GM18858 (cell line): Measurements from ENCODE around the gene GDF10.

Experiments used
- ATAC-seq: cut with Tn5 transposase; IDR thresholded peaks from one replicate; pipeline ENCODE4 v1.9.1; 2021; ENCODE audit not compliant: unreplicated experiment

The GDF10 gene

GRCh38 chr10:47290338-47290737, 9.7 kb upstream of the GDF10 start:
- no peak for ATAC-seq

DNA sequence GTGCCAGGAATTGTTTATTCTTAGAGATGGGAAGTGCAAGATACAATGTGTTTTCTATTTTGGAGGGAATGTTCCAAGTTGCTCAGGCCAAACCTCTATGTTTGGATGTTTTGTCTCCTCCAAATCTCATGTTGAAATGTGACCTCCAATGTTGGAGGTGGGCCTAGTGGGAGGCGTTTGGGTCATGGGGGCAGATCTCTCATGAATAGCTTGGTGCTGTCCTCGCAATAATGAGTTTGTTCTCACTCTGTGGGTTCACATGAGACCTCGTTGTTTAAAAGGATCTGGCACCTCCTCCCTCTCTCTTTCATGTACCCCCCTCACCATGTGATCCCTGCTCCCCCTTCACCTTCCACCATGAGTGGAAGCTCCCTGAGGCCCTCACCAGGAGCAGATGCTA, 8.3 kb upstream of the GDF10 start:
- ATAC-seq: no peak

- ATAC-seq: no peak
These were observed 5.9 kb upstream of the GDF10 start for GRCh38 chr10:47294057-47294456.

DNA sequence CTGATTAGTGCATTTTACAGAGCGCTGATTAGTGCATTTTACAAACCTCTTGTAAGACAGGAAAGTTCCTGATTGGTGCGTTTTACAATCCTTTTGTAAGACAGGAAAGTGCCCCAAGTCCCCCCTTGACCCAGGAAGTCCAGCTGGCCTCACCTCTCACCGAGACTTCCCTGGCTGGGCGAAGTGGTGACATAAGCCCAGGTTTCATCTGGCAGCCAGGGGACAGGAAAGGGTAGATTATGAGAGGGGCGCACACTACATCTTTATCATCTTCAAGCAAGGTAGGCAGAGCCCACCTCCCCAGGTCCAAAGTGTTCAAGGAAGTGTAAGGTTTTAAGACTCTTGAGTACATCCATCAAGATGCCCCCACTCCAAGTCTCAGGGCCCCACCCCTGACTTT, 5.5 kb upstream of the GDF10 start:
- no peak for ATAC-seq

- no peak for ATAC-seq
These were observed 4.6 kb upstream of the GDF10 start for GRCh38 chr10:47295411-47295810.

DNA sequence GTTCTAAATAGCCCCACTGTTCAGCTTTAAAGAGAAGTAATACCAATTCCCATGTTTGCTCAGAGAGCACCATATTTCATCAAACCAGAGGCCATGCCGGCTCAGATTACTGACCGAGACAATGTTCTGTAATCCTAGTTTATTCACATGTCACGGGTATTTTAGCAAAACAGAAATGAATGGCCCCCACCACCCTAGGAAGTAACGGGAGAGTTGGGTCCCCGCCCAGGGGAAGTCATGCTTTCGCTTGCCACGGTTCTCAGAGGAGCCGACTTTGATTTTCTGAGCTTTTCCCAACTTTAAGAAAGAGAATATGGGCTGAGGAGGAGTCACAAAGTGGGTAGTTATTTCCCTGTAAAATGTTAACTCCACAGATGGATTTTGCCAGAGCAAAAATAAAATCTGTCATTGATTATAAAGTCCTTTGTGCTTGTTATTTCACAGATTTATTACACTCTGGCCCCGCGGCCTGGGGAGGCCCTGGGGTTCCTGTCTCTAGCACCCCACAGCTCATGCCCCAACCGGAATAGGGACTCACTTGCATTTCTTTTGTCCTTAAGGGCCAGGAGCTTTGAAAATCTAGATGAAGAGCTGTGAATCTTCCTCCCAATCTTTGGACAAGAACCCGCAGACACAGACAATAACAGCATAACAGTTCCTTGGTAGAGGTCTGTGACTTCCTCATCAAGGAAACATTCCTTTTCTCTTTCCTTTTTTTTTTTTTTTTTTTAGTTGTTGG, 3.7 kb upstream of the GDF10 start:
- no peak for ATAC-seq

DNA sequence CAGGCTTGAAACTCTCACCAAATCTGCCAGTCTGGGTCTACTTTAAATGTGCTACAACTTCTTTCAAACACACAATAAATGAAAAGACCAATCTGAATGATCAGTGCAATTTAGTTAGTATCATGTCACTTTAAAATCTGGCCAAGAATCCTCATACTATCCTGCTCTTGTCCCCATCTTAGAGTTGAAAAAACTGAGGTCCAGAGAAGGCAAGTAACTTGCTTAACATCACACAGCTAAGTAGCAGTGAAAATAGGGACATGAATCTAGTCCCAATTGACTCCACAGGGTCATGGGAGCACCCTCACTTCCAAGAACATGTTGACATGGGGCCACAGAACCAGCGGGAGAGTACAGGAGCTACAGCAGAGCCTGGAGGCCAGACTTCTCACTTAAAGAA, 3.1 kb upstream of the GDF10 start:
- ATAC-seq: no peak

DNA sequence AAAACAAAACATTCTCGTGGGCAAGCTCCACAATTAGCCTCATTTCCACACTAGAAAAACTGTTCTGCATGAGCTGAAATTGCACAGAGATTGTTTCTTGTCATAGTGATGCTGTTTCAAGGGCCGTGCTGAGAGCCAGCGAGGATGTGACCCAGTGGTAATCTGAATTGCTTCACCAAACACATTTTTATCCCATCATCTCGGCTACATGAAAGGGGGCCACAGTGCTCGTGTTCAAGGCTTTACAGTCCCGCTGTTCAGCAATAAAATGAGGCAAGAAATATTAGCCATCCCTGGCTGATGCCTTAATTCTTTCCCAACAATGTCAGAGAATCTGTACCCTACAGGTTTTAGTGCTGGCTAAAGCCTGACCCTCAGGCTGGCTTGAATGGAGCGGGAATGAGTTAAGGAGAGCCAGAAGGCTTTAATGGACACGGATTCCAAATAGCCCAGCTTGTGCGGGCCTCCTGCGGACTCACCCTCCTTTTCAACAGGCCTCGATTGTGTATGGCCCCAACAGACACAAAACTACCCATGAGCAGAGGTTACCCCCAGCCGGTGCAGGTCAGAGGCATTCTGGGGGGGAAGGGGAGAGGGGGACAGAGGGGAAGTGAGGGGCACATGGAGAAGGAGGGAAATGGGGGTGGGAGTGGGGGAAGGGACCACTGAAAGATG, 2.0 kb upstream of the GDF10 start:
- ATAC-seq: no peak

DNA sequence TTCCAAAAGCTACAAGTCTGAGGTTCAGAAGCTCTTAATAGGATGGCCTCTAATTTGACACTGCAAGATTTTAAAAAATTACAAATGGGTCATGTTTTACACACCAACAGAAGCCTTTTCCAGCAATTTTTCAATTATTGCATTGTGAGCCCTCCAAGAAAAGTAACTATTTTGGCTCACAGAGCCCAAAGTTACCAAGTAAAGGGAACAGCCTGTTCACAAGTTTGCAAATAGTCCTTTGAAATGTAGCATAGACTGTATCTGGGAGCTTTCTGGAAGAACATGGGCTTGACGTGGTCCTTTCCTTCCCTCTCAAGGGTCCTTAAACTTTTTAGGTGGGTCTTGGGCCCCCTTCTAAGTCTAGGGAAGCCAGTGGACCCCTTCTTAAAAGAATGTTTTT, 1.3 kb upstream of the GDF10 start:
- no peak for ATAC-seq

DNA sequence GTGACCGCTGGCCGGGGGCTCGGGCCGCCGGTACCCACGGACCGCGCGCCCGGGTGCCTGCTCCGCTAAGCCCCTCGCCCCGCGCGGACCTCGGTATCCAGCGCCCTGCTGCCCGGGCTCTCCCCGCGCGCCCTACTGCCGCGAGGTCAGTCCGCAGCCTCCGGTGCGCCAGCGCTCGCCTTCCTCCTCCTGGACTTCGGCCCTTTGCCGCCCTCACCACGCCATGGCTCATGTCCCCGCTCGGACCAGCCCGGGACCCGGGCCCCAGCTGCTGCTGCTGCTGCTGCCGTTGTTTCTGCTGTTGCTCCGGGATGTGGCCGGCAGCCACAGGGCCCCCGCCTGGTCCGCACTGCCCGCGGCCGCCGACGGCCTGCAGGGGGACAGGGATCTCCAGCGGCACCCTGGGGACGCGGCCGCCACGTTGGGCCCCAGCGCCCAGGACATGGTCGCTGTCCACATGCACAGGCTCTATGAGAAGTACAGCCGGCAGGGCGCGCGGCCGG, 483 bp downstream of the GDF10 start:
- ATAC-seq: no peak

- no peak for ATAC-seq
These were observed 1.8 kb downstream of the GDF10 start for GRCh38 chr10:47301833-47302232.

DNA sequence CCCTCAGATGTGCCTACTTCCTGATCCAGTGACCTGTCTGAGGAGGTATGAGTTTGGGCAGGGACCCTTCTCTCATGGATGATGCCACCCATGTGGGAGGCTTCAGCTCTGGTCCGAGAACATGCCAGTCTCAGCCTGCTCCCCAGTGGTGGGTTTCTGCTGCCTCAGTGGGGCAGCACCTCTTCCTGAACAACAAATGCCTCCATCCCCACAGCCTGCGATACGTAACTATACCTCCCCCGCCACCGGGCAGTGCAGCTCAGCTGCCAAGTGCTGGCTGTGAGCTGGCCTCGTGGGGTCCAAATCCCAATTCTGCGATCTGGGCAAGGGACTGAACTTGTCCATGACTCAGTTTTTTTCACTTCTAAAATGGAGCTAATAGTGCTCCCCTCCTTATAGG, 3.1 kb downstream of the GDF10 start:
- ATAC-seq: no peak

DNA sequence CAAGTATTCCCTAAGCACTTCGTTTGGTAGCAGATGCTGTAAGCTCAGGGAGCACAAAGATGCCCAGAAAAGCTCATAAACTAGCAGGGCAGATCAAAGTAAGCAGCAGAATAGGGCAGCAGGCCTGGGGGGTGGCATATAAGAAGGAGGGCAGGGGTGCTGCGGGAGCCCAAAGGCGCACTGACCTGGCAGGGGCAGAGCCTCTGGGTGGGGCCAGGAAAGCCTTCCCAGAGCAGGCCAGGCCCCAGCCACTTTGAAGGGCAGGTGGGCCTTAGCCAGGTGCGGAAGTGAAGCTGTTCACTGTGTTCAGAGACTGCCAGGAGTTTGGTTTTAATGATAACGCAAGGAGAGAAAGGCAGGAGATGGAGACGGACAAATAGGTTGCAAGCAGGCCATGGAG, 3.9 kb downstream of the GDF10 start:
- ATAC-seq: no peak

- no peak for ATAC-seq
These were observed 5.6 kb downstream of the GDF10 start for GRCh38 chr10:47305566-47305965.

GRCh38 chr10:47306387-47307210, 6.6 kb downstream of the GDF10 start:
- no peak for ATAC-seq

DNA sequence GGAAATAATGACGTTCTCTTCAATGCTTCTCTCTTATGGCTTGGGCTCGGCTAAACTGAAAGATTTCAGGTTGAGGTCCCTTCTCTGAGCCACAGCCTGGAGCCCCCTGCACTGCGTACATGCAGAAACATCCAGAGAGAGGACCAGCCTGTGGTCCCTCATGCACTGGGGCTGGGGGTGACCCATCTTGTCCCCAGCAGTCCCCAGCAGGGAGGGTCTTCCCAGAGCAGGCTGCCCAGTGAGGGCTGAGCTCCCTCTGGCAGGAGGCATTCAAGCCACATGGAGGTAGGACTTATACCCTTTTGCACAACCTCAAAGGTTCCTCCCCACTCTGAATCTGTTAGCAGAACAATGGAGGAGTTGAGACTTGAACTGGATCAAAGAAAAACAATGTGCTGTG, 7.4 kb downstream of the GDF10 start:
- ATAC-seq: no peak

DNA sequence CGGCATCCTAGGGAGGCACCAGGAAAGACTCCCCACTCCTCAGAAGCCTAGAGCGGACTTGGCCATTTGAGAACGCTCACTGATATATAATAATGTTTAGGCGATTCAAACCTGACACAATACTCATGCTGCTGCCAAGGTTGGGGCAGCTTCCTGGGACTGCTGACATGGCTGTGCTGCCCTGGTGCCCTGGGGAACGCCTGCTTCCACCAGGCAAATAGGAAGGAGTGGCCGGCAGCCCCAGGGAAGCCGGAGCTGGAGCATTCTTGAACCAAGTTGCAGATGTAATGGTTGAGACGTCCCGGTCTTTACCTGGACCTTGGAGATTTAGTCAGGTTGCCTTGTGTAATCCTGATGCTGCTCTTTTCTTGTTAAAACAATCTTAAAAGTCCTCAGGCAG, 8.8 kb downstream of the GDF10 start:
- ATAC-seq: no peak

DNA sequence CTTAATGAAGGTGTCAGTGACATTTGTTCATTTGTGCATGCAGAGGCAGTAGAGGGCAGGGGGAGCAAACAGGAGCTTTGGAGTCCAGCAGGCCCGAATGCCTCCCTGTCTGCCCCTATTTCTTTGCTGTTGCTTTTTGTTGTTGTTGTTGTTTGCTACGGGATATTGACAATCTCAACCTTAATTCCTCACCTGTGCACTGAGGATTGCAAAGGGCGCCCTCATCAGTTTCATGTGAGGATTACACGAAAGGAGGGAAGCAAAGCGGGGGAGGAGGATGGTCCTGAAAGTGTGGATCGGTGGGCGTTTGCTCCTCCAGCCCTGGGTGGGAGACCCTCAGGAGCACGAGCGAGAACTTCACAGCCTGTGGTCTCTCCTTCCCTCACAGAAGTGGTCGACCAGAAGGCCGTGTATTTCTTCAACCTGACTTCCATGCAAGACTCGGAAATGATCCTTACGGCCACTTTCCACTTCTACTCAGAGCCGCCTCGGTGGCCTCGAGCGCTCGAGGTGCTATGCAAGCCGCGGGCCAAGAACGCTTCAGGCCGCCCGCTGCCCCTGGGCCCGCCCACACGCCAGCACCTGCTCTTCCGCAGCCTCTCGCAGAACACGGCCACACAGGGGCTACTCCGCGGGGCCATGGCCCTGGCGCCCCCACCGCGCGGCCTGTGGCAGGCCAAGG, 9.6 kb downstream of the GDF10 start:
- no peak for ATAC-seq

- ATAC-seq: no peak
These were observed 10.1 kb downstream of the GDF10 start for GRCh38 chr10:47310090-47310505.

GRCh38 chr10:47311193-47311931, 11.4 kb downstream of the GDF10 start:
- ATAC-seq: no peak
